NCI-H524 treated with DMSO at 0.1 percent for 48 hours (cell line): Measurements from ENCODE around the gene APOO.
A peak's percentile ranks its signal among the peaks of the same experiment; 100 is the strongest.
"Not testable (repeated sequence)": the region's sequence is repeated elsewhere in the genome, so short reads cannot be mapped to it uniquely, and the experiment has no call there.

ENCODE experiments used
- DNase-seq: peaks from one replicate; lab custom pipeline; 2025; lab: John Stamatoyannopoulos, UW

The APOO gene

DNA sequence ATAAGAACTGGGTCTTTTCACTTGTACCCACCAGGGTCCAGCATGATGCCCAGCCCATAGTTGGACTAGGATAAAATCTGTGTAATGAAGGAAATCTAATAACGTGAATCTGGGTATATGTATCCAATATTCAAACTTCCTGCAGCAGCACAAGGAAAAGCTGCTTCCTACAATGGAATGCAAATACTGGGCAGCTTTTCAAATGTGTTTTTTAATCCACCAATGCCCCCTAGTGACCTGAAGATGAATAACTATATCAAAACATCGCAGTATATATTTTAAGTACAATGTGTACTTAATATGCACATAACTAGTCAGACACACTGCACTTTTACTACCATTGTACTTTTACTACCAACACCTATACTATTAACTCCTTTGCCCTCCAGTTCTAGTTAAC, 5.3 kb downstream of the APOO start:
- DNase-seq, result no peak

DNA sequence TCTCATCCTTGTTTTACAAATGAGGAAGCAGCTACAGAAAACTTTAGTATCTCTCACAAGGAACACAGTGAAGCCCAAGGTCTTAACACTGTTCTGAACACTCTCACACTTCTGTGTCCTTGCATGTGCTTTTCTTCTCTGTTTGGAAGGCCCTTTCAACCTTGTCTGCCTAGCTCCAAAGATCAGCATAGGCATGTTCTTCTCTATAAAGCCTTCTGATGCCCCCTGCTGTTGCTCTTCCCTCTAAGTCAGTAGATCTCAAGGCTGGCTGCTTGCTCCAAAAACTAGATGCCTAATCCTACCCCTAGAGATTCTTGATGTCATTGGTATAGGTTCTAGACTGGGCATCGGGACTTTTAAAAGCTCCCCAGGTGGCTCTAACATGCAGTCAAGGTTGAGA, 5.9 kb downstream of the APOO start:
- peak; percentile 31 for DNase-seq

DNA sequence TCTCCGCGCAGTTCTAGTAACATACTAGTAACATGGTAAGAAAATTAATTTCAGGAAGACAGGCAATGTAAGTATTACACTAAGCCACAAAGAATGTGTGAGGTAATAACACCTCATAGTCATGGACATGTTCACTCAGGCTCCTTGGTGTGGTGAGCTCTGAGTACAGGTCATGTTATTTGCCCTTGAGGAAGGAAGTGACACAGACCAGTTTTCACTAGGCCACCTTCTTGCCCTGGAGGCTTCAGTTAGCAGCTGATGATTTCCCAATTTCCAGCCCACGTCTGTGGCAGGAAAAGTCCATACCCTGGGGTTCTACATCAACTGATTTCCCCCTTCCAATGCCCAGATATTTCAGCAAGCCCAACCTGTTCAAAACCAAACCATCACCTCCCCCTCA, 6.7 kb downstream of the APOO start:
- no peak for DNase-seq

DNA sequence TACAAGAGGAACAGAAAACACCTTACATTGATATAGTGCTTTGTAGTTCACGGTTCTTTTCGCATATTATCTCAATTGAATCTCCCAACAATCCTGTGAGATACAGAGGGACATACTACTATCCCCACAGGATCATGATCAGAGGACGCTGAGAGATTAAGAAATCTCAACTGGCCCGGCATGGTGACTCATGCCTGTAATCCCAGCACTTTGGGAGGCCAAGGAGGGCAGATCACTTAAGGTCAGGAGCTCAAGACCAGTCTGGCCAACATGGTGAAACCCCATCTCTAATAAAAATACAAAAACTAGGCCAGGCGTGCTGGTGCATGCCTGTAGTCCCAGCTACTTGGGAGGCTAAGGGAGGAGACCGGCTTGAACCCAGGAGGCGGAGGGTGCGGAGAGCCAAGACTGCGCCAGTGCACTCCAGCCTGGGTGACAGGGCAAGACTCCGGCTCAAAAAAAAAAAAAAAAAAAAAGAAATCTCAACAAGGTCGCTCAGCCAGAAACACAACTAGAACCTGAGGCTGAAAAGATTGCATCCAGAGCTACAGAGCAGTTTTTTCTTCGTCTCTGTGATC, 7.4 kb downstream of the APOO start:
- no peak for DNase-seq

DNA sequence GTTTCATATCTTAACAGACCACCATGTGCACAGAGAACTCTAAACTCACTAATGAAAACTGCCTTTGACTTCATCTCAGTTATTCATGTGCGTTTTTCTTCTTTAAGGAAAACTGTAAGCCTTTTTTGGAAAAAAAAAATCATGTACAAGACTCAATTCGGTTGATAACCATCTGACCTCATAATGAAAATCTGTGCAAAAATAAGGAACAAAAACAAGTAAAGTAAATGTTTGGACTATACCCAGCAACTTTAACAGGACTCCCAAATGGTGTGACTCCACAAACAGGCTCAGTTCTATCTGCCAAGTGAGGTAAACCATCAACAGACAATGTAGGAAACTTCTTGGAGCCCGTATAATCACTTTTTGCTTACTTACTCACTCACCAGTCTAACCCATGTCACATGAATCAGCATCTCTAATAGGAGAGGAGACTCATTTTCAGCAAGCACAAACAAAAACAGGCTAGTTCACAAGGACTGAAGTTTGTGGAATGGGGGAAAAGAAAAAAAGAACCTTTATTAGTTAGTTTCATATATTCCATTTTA, 9.3 kb downstream of the APOO start:
- DNase-seq, result no peak

DNA sequence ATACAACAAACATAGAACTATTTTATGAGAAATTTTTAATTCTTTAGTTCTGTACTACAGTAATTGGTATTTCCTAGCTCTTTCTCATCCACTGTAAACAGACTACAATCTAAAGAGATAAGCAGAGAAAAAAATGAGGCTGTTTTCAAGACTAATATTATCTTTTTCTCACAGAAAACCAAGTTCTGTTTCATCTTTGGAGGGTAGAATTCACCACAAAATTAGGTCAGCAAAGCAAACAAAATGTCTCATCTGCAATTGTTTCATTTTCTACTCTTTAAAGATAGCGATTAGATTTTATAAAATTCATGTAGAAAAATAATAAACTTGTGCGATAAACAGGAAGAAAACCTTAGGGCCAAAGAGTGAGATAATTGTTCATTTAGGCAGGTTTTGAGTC, 10.8 kb downstream of the APOO start:
- DNase-seq, result no peak

DNA sequence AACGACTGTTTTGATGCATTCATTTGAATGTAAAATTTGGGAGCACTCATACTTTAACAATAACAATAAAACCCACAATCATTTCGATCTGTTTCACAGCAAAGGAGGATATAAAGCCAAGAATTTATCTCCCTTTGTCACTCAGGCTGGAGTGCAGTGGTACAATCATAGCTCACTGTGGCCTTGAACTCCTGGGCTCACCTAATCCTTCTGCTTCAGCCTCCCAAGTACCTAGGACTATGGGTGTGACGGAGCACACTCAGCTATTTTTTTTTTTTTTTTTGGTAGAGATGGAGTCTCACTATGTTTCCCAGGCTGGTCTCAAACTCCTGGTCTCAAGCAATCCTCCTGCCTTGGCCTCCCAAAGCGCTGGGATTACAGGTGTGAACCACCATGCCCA, 11.2 kb downstream of the APOO start:
- DNase-seq, result not testable (repeated sequence)

DNA sequence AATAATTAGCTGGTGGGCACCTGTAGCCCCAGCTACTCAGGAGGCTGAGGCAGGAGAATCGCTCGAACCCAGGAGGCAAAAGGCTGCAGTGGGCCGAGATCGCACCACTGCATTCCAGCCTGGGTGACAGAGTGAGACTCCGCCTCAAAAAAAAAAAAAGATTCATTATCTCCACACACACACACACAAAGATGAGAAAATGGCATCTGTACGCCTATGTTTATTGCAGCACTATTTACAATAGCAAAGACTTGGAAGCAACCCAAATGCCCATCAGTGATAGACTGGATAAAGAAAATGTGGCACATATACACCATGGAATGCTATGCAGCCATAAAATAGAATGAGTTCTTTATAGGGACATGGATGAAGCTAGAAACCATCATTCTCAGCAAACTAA, 12.7 kb downstream of the APOO start:
- not testable (repeated sequence) for DNase-seq

DNA sequence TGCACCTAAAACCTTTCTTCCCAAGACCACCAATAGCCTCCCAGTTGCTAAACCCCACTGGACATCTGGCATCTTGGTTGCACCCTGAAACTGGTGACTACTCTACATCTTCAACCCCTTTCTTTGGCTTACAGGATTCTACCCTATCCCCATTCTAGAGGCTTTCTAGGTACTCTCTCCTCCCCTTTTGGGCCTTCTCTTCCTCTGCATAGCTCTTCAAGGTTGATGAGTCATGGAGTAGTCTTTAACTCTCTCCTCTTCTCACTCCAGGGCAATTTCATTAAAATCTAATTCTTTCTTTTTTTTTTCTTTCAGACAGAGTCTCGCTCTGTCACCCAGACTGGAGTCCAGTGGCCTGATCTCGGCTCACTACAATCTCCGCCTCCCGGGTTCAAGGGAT, 16.8 kb downstream of the APOO start:
- no peak for DNase-seq

DNA sequence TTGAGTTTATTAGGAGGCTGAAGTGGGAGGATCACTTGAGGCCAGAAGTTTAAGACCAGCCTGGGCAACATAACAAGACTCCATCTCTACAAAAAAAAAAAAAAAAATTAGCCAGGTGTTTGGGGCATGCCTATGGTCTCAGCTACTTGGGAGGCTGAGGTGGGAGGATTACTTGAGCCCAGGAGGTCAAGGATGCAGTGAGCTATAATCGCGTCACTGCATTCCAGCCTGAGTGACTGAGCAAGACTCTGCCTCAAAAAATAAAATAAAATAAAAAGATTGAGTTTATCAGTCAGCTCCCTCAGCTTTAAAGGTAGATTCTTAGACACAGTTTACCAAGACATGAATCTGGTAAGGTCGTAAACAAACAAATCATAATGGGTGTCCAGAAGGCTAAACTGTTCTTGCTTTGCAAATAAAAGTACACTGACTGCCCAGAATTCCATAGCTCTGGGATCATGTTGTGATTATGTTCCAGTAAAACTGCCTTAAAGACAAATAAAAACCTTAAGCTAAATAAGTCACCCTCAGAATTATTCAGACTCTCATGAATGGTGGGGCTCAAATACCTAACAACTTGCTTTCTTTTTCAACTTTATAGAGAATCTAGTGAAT, 18.7 kb downstream of the APOO start:
- no peak for DNase-seq

DNA sequence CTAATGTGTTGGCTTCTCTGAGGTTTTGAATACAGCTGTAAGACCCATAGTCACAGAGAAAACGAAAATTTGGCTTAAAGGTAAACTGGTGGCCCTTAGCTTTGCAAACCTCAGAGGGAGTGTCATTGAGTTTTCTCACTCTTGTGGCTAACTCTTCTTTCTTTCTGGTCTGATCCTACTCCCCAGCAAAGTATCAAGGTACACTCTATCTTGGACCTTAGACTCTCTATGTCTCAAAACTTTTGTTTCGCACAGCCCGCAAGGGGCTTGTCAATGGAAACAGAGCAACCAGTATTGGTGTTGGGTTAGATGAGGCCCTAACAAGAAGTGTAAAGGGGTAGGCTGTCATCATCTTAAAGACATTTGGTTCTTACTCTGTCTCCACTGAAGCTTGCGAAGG, 19.8 kb downstream of the APOO start:
- DNase-seq, result no peak

DNA sequence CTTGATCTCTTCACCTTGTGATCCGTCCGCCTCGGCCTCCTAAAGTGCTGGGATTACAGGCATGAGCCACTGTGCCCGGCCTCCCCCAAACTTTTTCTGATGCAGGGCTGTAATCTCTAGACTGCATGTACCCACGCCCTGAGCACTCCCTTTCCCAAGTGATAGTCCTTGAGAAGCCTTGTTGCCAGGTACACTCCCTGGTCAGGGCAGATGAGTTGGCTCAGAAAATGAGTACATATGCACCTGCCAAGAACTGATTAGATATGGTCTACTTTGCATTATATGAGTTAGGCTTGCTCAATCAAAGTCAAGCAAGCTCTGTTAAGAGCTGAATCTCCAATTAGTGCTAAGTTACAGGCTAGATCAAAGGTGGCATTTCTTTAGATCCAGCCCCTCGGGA, 20.3 kb downstream of the APOO start:
- DNase-seq, result no peak

DNA sequence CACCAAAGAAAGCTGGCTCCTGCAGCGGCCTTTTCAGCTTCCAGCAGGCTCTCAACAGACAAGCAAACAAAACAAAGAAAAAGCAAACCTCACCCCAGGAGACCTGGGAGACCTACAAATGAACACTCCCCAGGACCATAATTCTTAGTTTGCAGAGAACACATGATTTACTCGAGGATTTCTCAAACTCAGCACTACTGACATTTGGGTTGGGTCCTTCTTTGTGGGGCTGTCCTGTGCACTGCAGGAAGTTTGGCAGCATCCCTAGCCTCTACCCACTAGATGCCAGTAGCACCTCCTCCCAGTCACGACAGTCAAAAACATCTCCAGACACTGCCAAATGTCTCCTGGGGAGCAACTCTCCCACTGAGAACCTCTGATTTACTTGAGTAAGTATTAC, 21.9 kb downstream of the APOO start:
- no peak for DNase-seq

DNA sequence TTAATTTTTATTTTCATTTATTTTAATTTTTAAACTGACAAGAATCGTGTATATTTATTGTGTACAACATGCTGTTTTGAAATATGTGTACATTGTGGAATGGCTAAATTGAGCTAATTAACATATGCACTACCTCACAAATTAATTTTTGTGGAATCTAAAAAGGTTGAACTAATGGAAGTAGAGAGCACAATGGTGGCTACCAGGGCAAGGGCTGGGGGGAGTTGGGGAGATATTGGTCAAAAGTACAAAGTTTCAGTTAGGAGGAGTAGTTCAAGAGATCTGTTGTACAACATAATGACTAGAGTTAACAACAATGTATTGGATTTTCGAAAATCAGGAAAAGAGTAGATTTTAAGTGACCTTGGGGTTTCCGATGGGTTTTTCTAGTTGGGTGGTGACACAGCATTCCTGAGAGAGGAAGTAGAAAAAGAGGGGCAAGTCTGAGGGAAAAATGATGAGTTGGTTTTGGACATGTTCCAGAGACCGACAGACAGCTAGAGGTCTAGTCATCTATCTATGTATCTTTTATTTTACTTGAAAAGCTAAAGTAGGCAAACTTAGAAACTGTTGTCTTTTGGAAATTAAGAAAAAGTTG, 23.2 kb downstream of the APOO start:
- no peak for DNase-seq

DNA sequence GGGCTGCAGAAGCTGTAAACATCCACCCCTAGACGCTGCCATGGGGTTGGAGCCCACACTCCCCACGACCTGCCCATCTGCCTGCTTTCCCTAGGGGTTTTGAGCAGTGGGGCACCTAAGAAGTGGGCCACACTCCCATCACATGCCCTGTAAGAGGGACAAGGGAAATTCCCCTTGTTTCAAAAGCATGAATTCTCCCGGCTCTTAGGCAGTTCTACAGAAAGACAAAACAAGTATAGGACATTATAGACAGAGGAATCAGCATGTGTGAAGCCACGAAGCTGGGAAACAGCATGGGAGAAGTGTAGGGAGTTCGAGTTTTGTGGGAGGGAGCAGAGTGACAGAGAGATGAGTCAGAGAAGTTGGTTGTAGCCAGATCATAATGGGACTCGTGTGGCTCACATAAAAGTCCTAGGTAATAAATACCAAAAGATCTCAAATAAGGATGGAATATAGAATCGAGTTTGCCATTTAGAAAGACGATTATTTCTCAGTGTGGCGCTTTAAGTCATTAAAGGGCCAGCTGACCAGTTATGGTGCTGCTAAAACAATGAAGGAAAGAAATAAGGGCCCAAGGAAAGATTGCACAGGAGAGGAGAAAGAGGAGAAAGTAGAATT, 23.9 kb downstream of the APOO start:
- no peak for DNase-seq

DNA sequence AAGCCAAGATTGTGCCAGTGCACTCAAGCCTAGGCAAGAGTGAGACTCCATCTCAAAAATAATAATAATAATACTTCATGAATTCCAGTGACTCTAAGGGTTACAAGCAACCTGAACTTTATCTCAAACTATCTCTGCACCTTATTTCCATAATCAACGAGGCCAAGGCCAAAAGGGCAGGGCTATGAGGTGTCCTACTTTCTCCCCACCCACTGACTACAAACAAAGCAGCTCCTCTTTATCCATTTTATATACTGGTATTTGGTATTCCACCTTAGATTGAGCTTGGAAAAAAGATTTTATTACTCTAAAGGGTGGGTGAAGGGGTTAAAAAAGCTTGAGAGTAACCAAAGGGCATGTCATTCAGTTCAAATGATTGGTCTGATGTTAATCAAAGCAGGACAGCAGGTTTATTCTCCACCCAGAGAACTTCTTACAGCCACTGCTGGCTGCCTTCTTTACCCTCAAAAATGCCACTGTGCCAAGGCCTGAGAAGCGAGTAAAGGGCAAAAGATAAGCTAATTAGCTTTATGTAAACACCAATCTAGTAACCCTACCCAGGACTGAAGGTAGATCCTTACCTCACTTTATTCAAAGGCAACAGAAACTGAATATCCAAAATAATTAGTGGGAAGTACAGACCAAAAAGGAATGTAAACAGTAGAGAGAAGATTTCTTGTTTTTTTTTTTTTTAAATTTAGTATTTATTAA, 28.2 kb downstream of the APOO start:
- DNase-seq, result no peak

DNA sequence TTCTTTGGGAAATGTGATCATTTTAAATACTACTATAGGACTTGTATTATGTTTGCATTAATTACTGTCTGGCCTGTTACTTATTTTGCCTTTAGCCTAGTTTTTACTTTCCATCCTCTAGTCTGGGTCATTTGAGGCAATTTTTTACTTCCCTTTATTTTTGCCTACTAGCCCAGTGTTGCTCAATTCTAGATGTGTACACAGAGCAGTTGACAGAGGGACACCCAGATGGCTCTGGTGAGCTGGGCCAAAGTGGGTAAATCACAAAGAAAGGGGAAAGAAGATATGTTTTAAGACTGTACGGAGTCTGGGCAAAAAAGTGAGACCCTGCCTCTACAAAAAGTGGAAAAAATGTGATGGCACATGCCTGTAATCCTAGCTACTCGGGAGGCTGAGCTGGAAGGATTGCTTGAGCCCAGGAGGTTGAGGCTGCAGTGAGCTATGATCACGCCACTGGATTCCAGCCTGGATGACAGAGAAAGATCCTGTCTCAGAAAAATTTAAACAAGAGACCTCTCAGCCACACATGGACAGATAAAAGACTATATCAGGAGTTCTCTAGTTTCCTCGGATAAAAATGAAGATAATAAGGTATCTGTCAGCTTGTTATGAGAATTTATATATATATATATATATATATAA, 35.7 kb downstream of the APOO start:
- DNase-seq, result no peak

DNA sequence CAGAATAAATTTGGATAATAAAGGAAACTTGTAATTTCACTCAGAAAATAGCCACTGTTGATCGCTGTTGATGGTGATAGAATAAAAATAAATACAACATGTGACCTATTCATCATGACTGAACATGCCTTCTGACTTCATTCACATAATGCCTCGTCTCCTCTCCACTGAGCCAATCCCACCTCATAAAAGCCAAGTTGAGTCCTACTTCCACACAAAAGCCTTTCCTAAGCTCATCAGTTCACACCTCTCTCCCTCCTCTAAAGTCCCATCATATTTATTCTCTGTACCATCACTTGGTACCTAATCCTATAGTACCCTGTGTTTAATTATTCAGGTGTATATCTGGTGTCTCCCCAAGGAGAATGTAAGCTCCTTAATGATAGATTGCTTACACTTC, 37.7 kb downstream of the APOO start:
- no peak for DNase-seq

DNA sequence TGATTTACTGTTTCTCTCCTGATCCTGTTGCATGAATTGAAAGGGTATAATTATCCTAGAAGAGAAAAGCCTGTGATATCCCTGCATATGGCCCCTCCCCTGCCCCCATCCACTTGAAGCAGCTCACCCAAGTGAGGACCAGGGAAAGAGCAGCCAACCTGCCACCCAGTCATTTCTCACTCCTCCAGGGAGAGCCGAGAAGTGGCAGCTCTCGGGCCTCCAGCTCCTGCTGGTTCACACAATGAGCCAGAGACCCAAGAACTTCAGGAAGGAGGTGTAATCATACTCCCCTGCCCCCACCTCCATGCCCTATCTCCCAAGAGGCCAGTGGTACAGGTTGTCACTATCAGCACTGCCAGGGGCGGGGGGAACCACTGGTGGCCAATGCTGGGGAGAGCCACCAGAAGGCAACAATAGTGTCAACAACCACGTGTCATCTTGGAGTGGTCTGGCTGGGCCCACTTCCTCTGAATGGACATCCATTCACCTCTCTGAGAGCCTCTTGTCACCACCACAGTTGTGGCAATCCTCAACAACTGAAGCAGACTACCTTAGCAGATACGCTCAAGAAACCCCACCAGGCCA, 42.9 kb downstream of the APOO start:
- peak; percentile 14 for DNase-seq

DNA sequence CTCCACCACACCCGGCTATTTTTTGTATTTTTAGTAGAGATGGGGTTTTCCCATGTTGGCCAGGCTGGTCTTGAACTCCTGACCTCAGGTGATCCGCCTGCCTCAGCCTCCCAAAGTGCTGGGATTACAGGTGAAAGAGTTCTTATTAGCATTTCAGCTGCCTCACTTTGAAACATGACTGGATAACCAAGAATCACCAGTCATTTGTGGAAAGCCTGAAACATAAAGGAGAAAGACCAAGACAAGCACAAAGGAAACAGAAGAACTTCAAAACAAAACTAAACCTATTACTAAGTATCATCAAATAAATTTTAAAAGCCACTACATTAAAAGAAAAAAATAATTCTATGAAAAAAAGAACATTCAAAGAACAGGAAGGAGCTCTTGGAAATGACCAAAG, 45.8 kb downstream of the APOO start:
- not testable (repeated sequence) for DNase-seq

DNA sequence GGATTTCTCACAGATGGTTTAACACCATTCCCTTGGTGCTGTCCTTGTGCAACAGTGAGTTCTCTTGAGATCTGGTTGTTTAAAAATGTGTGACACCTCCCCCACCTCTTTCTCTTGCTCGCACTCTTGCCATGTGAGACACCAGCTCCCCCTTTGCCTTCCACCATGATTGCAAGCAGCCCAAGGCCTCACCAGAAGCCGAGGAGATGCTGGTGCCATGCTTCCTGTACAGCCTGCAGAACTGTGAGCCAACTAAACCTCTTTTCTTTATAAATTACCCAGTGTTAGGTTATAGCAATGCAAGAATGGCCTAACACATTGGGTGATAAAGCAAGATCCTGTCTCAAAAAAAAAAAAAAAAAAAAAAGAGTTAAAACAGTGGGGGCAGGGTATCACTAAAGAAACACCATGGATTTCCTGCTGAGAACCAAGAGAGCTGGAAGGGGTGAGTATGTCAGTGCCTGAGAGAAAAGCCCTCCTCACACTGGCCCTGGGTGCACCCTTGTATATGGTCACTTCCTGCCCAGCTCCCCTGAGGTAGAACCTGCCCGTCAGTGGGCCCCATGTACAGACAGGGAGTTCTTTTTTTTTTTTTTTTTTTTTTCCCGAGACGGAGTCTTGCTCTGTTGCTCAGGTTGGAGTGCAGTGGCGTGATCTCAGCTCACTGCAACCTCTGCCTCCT, 46.4 kb downstream of the APOO start:
- DNase-seq, result no peak
